CD4-positive, alpha-beta T cell (primary cell): Measurements from ENCODE around the gene ICE2. TPM values are rescaled to one million over a fixed set of nuclear protein-coding genes. Genes with fewer than 3 reads are reported as not detected.
A peak's percentile ranks its signal among the peaks of the same experiment; 100 is the strongest.

Experiments
- ATAC-seq: fragments of 200-7000 bp; cut with Tn5 transposase; one replicate; pipeline ENCODE4 v1.10.0; 2022; ENCODE audit warnings: mild to moderate bottlenecking; ENCODE audit not compliant: poor library complexity
- CTCF ChIA-PET: fragments of 350-600 bp; sonication (Branson Sonifier 250); formaldehyde crosslinking; loops from one replicate; lab custom pipeline; 2021; ENCODE audit warnings: antibody characterized with exemption, inconsistent platforms; lab: Charles Lee
- POLR2A ChIA-PET: fragments of 350-600 bp; sonication (Branson Sonifier 250); formaldehyde crosslinking; loops from one replicate; lab custom pipeline; 2021; ENCODE audit warnings: antibody characterized with exemption, inconsistent platforms; lab: Charles Lee
- DNase-seq, 14 experiments: peaks; one replicate each; pipeline ENCODE4 v3.0.0-alpha.2; 2013 to 2020; ENCODE audit warnings: mixed read lengths in 2 of 14
- H3K27ac ChIP-seq, 2 donors: one replicate each; pipeline versions ENCODE4 v1.5.1 to v1.7.0; 2013; ENCODE audit warnings: low read length in 2 of 2, low read depth in 1 of 2, mild to moderate bottlenecking in 1 of 2
- H3K27me3 ChIP-seq, 2 experiments: 1 replicate in 1 of 2; 2 replicates in 1 of 2; pipeline versions ENCODE4 v1.6.1 to v1.7.0; 2013; ENCODE audit warnings: low read length in 2 of 2, control low read depth in 1 of 2, mild to moderate bottlenecking in 1 of 2, moderate library complexity in 1 of 2; ENCODE audit not compliant: insufficient read depth in 2 of 2, control insufficient read depth in 1 of 2
- H3K36me3 ChIP-seq: one replicate; pipeline ENCODE4 v1.6.1; 2013; ENCODE audit warnings: low read length, control low read depth; ENCODE audit not compliant: insufficient read depth
- H3K4me1 ChIP-seq: one replicate; pipeline ENCODE4 v1.6.1; 2013; ENCODE audit warnings: low read length, control low read depth; ENCODE audit not compliant: insufficient read depth
- H3K4me3 ChIP-seq: one replicate; pipeline ENCODE4 v1.5.1; 2013; ENCODE audit warnings: mild to moderate bottlenecking, low read length, moderate library complexity
- H3K9me3 ChIP-seq, 2 experiments: 1 replicate in 1 of 2; 2 replicates in 1 of 2; pipeline versions ENCODE4 v1.6.1 to v1.7.0; 2013; ENCODE audit warnings: low read length in 2 of 2, mild to moderate bottlenecking in 2 of 2, control low read depth in 1 of 2, moderate library complexity in 1 of 2; ENCODE audit not compliant: control insufficient read depth in 1 of 2, insufficient read depth in 1 of 2
- H3K27ac Mint-ChIP-seq: one replicate; pipeline ENCODE4 v1.8.0; 2020; ENCODE audit warnings: mixed read lengths
- H3K27me3 Mint-ChIP-seq: one replicate; pipeline ENCODE4 v1.8.0; 2021; ENCODE audit warnings: mixed read lengths
- H3K36me3 Mint-ChIP-seq: one replicate; pipeline ENCODE4 v1.8.0; 2021; ENCODE audit warnings: low read depth, mixed read lengths
- H3K4me1 Mint-ChIP-seq: one replicate; pipeline ENCODE4 v1.8.0; 2021; ENCODE audit warnings: low read depth, mixed read lengths
- H3K4me3 Mint-ChIP-seq: one replicate; pipeline ENCODE4 v1.8.0; 2020; ENCODE audit warnings: mild to moderate bottlenecking, mixed read lengths
- H3K9me3 Mint-ChIP-seq: one replicate; pipeline ENCODE4 v1.8.0; 2020; ENCODE audit warnings: mixed read lengths
- intact Hi-C, 2 experiments: fragments of 100-400 bp; cut with DNase I in 1 of 2; cut with micrococcal nuclease in 1 of 2; formaldehyde crosslinking; loops; one replicate each; pipeline versions ENCODE4 v1.15.1 to v1.9.0; 2023 to 2025; cut with DNase I, micrococcal nuclease
- total RNA-seq, 174 experiments: library from RNA in 2 of 174; stranded (reverse) in 2 of 174; gene quantifications; one replicate each; pipeline ENCODE4 v1.2.3 and lab custom pipeline; 2021 to 2026
- TF ChIP-seq, protein P1 (sequence below): fragments of 200-600 bp; IDR thresholded peaks from one replicate; pipeline ENCODE4 v1.8.0; 2022; ENCODE audit warnings: antibody characterized with exemption, mild to moderate bottlenecking

Gene ICE2
- total RNA-seq, 2 experiments from 2014 or later: 20.4 to 23.4 TPM

DNA sequence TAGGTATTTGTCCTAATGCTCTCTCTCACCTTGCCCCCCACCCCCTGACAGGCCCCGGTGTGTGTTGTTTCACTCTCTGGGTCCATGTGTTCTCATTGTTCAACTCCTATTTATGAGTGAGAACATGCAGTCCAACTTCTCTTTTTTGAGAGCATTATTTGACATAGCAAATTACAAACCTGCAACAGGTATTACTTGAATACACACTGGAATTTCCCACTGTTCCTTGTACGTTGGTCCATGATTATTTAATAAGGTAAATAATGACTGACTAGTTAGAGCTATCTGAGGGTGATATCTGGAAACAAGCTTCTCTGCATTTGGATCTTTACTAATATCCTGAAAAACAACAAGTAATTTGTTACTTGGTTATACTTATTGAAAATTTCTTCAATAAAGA is 24.1 kb downstream of the ICE2 start:
- no peak overlapping the region for H3K4me3 Mint-ChIP-seq
- Histone ChIP-seq H3K4me3 (no peak overlapping the region), H3K9me3 (no peaks in the 10 kb centered on the region), H3K36me3 (peaks cover 40% of the 10 kb centered on the region), H3K27me3 (no peaks in the 10 kb centered on the region), H3K27ac (no peak overlapping the region), H3K4me1 (no peaks in the 10 kb centered on the region)
- no peaks in the 10 kb centered on the region for H3K9me3 Mint-ChIP-seq
- TF ChIP-seq, protein P1, sequence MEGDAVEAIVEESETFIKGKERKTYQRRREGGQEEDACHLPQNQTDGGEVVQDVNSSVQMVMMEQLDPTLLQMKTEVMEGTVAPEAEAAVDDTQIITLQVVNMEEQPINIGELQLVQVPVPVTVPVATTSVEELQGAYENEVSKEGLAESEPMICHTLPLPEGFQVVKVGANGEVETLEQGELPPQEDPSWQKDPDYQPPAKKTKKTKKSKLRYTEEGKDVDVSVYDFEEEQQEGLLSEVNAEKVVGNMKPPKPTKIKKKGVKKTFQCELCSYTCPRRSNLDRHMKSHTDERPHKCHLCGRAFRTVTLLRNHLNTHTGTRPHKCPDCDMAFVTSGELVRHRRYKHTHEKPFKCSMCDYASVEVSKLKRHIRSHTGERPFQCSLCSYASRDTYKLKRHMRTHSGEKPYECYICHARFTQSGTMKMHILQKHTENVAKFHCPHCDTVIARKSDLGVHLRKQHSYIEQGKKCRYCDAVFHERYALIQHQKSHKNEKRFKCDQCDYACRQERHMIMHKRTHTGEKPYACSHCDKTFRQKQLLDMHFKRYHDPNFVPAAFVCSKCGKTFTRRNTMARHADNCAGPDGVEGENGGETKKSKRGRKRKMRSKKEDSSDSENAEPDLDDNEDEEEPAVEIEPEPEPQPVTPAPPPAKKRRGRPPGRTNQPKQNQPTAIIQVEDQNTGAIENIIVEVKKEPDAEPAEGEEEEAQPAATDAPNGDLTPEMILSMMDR: no peak
- H3K27ac Mint-ChIP-seq: no peak overlapping the region
- no peaks in the 10 kb centered on the region for H3K4me1 Mint-ChIP-seq
- intact Hi-C loops: no loop called here
- no peaks in the 10 kb centered on the region for H3K27me3 Mint-ChIP-seq
- DNase-seq: no peak
- ATAC-seq: no peak
- POLR2A ChIA-PET: interaction anchor here (1.0 kb wide), 1 partner anchor 122 kb away, joined by 3 read pairs; no protein-coding TSS in a partner anchor
- H3K36me3 Mint-ChIP-seq: peaks cover 62% of the 10 kb centered on the region
- CTCF ChIA-PET: no interaction called here

DNA sequence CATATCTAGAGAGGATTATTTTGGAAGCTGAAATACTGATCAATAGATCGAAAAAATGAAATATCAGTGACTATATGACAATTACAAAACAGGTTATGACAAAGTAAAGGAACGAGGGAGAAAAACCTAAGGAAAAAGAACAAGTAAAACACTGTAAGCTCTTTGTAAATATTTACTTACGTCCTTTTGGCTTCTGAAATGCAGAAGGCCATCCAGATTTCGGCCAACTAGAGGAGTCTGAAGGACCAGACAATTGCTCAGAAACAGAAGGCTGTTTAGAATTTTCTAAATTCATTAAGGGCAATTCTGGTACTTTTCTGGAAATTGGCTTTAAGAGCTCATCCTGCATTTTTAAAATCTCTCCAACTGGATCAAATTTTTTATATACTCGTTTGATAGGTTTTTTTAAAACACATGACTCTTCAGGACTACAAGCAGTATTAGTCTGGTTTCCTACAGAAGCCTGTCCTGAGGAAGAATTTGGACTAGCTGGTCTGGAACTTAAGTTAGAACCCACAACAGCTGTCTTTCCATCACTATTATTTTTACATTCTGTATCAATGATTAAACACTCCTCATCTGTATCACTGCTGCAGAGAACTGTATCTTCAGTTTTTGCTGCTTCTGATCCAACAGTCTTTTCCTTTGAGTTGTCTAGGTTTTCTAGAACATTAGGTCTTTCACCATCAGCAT is 30.1 kb downstream of the ICE2 start:
- H3K4me1 ChIP-seq: no peaks in the 10 kb centered on the region
- H3K27me3 ChIP-seq: no peaks in the 10 kb centered on the region
- DNase-seq (no peak), ATAC-seq (no peak)
- peaks cover 46% of the 10 kb centered on the region for H3K36me3 ChIP-seq
- TF ChIP-seq, protein P1: no peak
- intact Hi-C loops: loop anchor here in 1 of 2 experiments (10.0 kb wide), 1 partner anchor 724 kb away; no protein-coding TSS in a partner anchor
- H3K9me3 ChIP-seq: no peaks in the 10 kb centered on the region
- Mint-ChIP-seq H3K9me3 (no peaks in the 10 kb centered on the region), H3K4me3 (no peak overlapping the region), H3K27me3 (no peaks in the 10 kb centered on the region), H3K27ac (no peak overlapping the region), H3K36me3 (peaks cover 82% of the 10 kb centered on the region), H3K4me1 (no peaks in the 10 kb centered on the region)
- H3K4me3 ChIP-seq: no peak overlapping the region
- CTCF ChIA-PET: interaction anchor here (1.0 kb wide), 1 partner anchor 90 kb away, joined by 5 read pairs; no protein-coding TSS in a partner anchor
- POLR2A ChIA-PET: interaction anchor here (1.3 kb wide), 1 partner anchor 31 kb away, joined by 3 read pairs; no protein-coding TSS in a partner anchor
- H3K27ac ChIP-seq: no peak overlapping the region

DNA sequence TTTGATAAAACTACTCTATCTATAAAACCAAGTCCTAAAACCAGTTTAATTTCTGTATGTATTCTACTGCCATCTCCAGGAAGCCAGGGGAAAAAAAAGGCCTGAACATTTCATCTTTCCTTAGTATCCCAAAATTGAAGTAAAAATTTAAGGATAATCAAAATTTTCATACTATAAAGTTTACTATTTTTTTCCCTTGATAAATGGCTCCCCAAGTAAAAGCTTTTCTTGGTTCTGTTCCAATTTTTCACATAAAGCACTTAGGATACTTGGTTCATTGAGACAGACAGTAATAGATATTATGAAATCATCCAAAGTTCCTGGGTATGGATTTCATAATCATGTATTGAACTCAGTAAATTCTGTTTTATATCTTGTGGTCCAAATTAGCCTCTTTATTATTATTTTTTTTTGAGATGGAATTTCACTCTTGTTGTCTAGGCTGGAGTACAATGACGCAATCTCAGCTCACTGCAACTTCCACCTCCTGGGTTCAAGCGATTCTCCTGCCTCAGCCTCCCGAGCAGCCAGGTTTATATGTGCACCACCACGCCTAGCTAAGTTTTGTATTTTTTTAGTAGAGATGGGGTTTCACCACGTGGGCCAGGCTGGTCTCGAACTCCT is 34.5 kb downstream of the ICE2 start:
- TF ChIP-seq, protein P1: peak; percentile 52
- Mint-ChIP-seq H3K27ac (no peak overlapping the region), H3K36me3 (peaks cover 76% of the 10 kb centered on the region), H3K9me3 (no peaks in the 10 kb centered on the region), H3K4me1 (peaks cover 4% of the 10 kb centered on the region), H3K27me3 (no peaks in the 10 kb centered on the region), H3K4me3 (no peak overlapping the region)
- CTCF ChIA-PET: interaction anchor here (1.1 to 1.2 kb wide), 2 partner anchors 46 to 82 kb away, joined by 3 to 4 read pairs; partner anchors contain the start of gene ANXA2
- peak in 3 of 14 experiments; percentile 9 to 14 (median 13) for DNase-seq
- POLR2A ChIA-PET: interaction anchor here (0.7 to 0.9 kb wide), 2 partner anchors 46 to 612 kb away, joined by 3 to 4 read pairs; no protein-coding TSS in a partner anchor
- H3K9me3 ChIP-seq: no peaks in the 10 kb centered on the region
- H3K27me3 ChIP-seq: no peaks in the 10 kb centered on the region
- no peak overlapping the region for H3K4me3 ChIP-seq
- intact Hi-C loops: loop anchor here (1.0 to 10.0 kb wide), 2 partner anchors 85 to 720 kb away; no protein-coding TSS in a partner anchor
- H3K36me3 ChIP-seq: peaks cover 34% of the 10 kb centered on the region
- no peaks in the 10 kb centered on the region for H3K4me1 ChIP-seq
- ATAC-seq: no peak
- H3K27ac ChIP-seq: no peak overlapping the region
